ENCODE results near the gene UBTF. TPM values are rescaled to one million over a fixed set of nuclear protein-coding genes. Genes with fewer than 3 reads are reported as not detected.

Gene UBTF
- total RNA-seq (2022; extraction: Qiagen RNA extraction; ENCODE audit: low read depth), result 83.2 to 90.7 TPM (median 87.2 TPM) in 5 replicates

GRCh38 chr17:44219616-44220212 is at the start of gene UBTF:
UBTF (minus strand) TSS chr17:44219675; CDS start chr17:44218229, 1,446 bp downstream.

GRCh38 chr17:44267818-44268490 is 48.5 kb upstream of the UBTF start, which contains the start of gene SLC4A1:
SLC4A1 (minus strand) TSS chr17:44268135; CDS start chr17:44262866, 5,269 bp downstream.

DNA sequence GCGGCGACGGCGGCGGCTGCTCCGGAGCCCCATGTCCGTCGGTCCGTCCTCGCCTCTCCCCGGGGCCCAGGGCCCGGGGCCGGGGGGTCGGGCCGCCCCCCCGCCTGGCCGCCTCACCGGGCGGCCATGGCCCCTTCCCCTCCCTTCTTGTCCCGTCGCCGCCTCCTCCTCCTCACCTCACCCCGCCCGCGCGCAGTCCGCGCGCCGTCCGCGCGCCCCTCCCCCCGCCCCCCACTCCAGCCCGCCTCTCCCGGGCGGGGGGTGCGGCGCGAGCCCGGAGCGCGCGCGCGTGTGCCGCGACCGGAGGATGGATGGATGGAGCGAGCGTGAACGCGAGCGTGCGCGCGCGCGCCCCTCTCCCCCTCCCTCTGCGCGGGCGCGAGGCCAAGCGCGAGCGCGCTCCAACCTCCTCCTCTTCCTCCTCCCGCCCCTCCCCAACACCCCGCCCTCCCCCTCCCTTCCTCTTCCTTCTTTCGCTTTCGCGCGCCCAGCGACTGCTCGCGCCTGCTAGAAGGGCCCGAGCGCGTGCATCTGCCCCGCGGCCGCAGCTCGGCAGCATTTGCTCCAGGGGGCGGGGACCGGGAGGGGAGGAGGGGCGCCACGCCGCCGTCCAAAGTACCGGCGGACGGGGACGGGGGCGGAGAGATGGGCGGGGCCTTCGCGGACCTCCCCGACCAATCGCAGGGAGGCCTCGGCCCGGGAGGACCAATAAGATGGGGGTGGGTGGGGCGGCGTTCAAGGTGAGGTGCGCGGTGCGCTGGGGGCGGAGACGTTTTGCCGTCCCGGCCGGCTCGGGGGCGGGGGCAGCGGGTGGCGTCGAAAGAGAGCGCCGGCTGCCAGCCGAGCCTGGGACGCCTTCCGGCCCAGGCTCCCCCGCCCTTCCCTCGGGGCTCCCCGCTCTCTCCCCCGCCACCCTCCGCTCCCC is 19.7 kb downstream of the UBTF start, which contains the start of gene ATXN7L3:
Gene ATXN7L3, minus strand, starts transcription at position 332 of the 925 bp plus-strand sequence. CDS start 1,814 bp downstream, outside the sequence.

DNA sequence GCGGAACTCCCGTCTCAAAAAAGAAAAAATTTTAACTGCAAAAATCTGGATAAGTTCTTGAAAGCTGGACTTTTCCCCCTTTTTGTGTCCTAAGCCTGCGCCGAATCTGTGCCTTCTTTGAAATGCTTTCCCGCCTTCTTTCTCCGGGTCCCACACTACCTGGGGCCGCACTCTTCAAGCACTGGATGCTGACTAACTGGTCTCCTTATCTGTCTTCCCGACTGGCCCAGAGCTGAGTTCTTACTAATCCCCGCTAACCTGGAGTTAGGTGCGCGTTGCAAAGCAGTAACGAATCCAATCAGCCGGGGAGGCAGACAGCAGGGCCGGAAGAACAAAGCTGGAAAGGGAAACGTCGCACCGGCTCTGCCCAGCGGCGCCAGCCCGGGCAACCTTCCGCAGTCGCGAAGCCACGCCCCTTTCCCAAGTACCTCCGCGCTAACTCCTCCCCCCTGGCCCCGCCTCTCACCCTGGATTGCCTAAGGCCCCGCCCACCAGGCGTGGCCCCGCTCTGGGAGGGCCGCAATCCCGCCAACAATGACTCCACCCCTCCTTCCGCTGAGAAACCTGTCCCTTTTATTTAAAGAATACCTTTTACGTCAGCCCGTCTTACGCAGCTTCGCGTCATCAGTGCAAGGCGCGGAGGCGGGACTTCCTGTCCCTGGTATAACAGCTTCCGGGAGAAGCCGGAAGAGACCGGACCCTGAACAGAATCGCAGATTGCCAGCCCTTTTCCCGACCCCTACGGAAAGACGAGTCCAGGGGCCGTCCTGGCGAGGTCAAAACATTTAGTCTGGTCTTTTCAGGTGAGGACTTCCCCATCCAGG is 33.0 kb downstream of the UBTF start, which contains the start of gene TMUB2:
Gene TMUB2, plus strand, starts transcription at position 666 of the 824 bp plus-strand sequence. CDS start 737 bp downstream, outside the sequence.

GRCh38 chr17:44170499-44171201 is 48.8 kb downstream of the UBTF start, which contains the start of gene ASB16:
ASB16 (plus strand) TSS chr17:44170704; CDS start chr17:44170790, 86 bp downstream.

Other genes starting within 250 kb of the UBTF start
- gene NAGS, start 215.1 kb downstream of the UBTF start, total RNA-seq (2022; extraction: Qiagen RNA extraction; ENCODE audit: low read depth), result 0.69 to 1.5 TPM (median 1.2 TPM) in 5 replicates
- gene TMEM101, start 204.7 kb downstream of the UBTF start, total RNA-seq (2022; extraction: Qiagen RNA extraction; ENCODE audit: low read depth), result 26.3 to 30.5 TPM (median 28.1 TPM) in 5 replicates
- gene LSM12, start 153.0 kb downstream of the UBTF start, total RNA-seq (2022; extraction: Qiagen RNA extraction; ENCODE audit: low read depth), result 48.4 to 53.4 TPM (median 53.0 TPM) in 5 replicates
- 125 to 170 TPM (median 161 TPM) in 5 replicates for gene G6PC3, start 148.9 kb downstream of the UBTF start, total RNA-seq (2022; extraction: Qiagen RNA extraction; ENCODE audit: low read depth)
- 12.6 to 14.9 TPM (median 14.3 TPM) in 5 replicates for gene HDAC5, start 96.0 kb downstream of the UBTF start, total RNA-seq (2022; extraction: Qiagen RNA extraction; ENCODE audit: low read depth)
- gene HROB, start 77.7 kb downstream of the UBTF start, total RNA-seq (2022; extraction: Qiagen RNA extraction; ENCODE audit: low read depth), result 6.7 to 9.6 TPM (median 9.0 TPM) in 5 replicates
- 0.12 TPM in 1 of 5 replicates, not detected in the others for gene ASB16, start 49.0 kb downstream of the UBTF start, total RNA-seq (2022; extraction: Qiagen RNA extraction; ENCODE audit: low read depth)
- gene TMUB2, start 32.7 kb downstream of the UBTF start, total RNA-seq (2022; extraction: Qiagen RNA extraction; ENCODE audit: low read depth), result 35.6 to 45.7 TPM (median 42.6 TPM) in 5 replicates
- 55.0 to 70.4 TPM (median 67.8 TPM) in 5 replicates for gene ATXN7L3, start 19.8 kb downstream of the UBTF start, total RNA-seq (2022; extraction: Qiagen RNA extraction; ENCODE audit: low read depth)
- gene SLC4A1, start 48.5 kb upstream of the UBTF start, total RNA-seq (2022; extraction: Qiagen RNA extraction; ENCODE audit: low read depth), result 0.03 TPM in 1 of 5 replicates, not detected in the others
- gene RUNDC3A, start 88.9 kb upstream of the UBTF start, total RNA-seq (2022; extraction: Qiagen RNA extraction; ENCODE audit: low read depth), result 0.39 to 1.3 TPM (median 0.80 TPM) in 5 replicates
- 146 to 196 TPM (median 193 TPM) in 5 replicates for gene SLC25A39, start 105.1 kb upstream of the UBTF start, total RNA-seq (2022; extraction: Qiagen RNA extraction; ENCODE audit: low read depth)
- 210 to 235 TPM (median 227 TPM) in 5 replicates for gene GRN, start 125.6 kb upstream of the UBTF start, total RNA-seq (2022; extraction: Qiagen RNA extraction; ENCODE audit: low read depth)
- gene FAM171A2, start 144.2 kb upstream of the UBTF start, total RNA-seq (2022; extraction: Qiagen RNA extraction; ENCODE audit: low read depth), result 2.6 to 4.2 TPM (median 3.5 TPM) in 5 replicates
- gene ITGA2B, start 170.0 kb upstream of the UBTF start, total RNA-seq (2022; extraction: Qiagen RNA extraction; ENCODE audit: low read depth), result 1.2 to 1.8 TPM (median 1.5 TPM) in 5 replicates